GM19193 (cell line): ENCODE measurements around the gene JAKMIP1.

ENCODE experiments used
- POLR2A ChIP-seq: IDR thresholded peaks from 4 replicates; pipeline ENCODE4 v1.6.1; 2011; ENCODE audit not compliant: insufficient read depth, insufficient read length; ENCODE audit errors: extremely low read depth

Gene JAKMIP1

DNA sequence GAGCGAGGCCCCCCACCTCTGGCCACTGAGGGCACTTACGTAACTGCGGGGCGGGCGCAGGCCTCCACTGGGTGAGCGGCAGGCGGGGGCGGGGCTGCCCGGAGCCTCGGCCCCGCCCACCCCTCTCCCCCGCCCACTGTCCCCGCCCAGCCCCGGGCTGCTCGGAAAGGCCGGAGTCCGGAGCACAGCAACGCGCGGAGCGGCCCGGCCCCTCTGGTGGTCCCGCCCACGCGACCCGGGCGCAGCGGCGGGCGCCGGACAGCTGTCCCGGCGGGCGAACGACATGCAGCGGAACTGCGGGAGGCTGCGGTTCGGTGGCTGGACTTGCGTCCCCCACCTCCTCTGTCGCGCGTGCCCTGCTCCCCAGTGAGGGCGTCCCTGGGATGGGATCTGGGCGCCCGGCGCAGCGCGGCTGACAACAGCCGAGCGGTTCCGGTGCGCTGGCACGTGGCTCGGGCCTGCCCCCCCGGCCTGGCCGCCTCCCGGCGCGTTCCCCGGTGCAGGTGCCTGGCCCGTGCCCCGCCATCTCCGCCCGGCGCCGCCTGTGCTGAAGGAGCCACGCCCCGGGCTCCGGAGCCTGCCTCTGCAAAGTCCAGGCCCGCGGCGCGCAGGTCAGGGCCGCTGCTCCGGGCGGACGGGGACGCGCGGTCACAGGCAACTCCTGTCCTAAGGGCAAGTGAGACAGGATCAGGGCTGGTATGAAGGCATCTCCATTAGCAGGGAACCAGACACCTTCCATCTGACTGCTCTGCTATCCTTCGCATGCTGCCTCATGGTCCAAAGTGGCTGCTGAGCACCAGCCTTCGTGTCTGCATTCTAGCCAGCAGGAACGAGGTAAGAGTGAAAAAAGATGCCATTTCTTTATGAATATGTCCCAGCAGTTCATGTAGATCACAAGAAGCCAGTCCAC is 21.8 kb upstream of the JAKMIP1 start:
- TF ChIP-seq POLR2A: no peak

DNA sequence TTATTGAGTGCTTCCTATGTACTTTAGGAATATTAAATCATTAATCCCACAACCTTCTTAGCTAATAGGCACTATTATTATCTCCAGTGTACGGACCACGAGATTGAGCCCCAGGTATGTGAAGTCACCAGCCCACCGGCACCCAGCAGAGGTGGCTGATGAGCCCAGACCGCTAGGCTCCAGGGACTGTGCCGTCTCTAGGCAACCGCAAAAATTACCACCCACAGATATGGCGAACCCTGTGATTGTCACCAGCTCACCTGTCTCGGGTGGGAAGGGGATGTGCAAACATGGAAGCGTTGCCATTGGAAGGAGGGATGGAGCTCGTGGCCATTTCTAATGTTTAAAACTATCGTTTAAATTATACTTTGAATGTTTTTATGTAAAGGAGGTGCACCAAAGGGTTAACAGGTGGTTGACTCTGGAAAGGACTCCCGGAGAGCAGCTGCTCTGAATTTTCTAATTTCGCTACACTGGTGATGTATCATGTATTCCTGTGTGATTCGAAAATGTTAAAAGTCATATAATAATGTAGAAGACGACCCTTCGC is 21.0 kb upstream of the JAKMIP1 start:
- no peak for TF ChIP-seq POLR2A

GRCh38 chr4:6217716-6218381 is 17.5 kb upstream of the JAKMIP1 start:
- no peak for TF ChIP-seq POLR2A

DNA sequence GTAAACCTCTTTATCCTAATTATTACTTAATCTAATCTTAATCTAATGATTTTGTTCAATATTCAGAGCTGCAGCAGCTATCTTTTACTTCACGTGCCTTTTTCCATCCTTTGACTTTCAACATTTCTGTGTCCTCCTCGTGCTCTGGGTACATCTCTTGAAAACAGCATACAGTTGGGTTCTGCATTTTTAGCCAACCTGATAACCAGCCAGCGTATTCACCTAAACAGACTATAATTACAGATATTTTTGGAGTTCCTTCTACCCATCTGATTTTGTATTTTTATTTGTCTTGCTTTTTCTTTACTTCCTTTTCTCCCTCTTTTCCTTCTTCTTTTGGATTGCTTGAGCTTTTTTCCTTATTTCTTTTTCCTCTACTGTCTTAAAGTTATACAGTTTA is 16.2 kb upstream of the JAKMIP1 start:
- no peak for TF ChIP-seq POLR2A

DNA sequence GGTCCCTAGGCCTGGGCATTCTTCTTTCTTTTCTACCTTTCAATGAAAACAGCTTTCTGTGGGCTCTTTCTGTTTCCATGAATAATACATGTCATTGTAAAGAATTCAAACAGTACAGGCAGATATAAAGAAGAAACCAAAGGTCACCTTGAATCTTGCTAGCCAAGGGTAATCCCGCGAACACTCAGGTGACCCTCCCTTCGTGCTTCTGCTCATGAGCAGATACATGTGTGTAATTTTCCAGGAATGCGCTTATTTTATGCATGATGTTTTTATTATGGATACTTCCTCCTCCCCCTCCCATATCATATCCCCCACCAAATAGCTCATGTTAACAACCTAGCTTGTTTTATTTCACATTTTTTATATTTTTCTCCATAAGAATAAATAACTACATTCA is 9.6 kb upstream of the JAKMIP1 start:
- no peak for TF ChIP-seq POLR2A

GRCh38 chr4:6208416-6208815 is 8.1 kb upstream of the JAKMIP1 start:
- TF ChIP-seq POLR2A: no peak

DNA sequence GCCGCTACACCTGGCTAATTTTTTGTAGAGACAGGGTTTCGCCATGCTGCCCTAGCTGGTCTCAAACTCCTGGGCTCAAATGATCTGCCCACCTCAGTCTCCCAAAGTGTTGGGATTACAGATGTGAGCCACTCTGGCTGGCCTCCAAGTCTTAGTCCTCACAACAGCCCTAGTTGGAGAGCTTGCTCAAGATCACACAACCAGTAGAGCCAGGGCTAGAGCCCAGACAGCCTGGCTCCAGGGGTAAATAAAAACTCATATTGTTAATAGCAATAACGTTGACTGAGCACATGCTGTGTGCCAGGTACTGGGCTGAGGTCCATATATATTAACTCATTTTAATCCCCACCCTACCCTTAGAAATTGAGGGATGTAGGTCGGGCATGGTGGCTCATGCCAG is 7.3 kb upstream of the JAKMIP1 start:
- TF ChIP-seq POLR2A: no peak

DNA sequence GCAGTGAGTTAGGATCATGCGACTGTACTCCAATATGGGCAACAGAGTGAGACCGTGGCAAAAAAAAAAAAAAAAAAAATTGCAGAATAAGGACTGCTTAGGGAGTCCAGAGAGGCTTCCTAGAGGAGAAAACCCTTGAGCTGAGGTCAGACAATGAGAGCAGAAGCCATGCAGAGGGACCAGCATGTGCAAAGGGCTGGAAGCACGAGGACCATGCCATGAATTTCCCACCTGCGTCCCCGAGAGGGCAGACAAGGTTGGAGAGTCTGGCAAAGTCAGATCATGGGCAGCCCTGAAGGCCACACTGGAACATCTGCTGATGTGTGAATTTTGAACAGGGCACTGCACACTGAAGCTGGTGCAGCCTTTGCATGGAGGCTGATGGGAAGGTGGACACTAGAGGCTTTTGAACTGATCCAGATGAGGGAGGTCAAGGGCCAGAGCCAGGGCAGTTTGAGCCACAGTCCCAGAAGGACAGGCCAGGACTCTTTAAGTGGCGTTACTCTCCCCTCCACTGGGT is 6.5 kb upstream of the JAKMIP1 start:
- no peak for TF ChIP-seq POLR2A

DNA sequence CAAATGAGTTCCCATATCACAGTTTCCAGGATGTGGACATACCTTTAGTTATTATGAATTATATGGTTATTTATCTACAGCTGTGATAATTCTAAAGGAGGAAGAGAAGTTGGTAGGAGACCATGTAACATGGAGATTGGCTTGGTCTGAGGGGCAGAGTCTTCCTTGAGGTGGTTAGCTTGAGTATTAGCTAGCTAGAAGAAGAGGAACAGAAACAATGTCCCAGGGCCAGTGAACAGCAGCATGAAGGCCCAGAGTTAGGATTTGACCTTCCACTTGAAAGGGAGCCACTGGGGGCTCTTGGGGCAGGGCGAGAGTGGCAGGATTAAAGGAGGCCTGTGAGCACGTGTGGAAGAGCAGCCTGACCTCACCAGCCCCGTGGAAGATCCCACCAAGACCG is 5.6 kb upstream of the JAKMIP1 start:
- TF ChIP-seq POLR2A: no peak

GRCh38 chr4:6205567-6205931 is 5.2 kb upstream of the JAKMIP1 start:
- no peak for TF ChIP-seq POLR2A

- TF ChIP-seq POLR2A: no peak
Observed at GRCh38 chr4:6204871-6205566, 4.7 kb upstream of the JAKMIP1 start.

DNA sequence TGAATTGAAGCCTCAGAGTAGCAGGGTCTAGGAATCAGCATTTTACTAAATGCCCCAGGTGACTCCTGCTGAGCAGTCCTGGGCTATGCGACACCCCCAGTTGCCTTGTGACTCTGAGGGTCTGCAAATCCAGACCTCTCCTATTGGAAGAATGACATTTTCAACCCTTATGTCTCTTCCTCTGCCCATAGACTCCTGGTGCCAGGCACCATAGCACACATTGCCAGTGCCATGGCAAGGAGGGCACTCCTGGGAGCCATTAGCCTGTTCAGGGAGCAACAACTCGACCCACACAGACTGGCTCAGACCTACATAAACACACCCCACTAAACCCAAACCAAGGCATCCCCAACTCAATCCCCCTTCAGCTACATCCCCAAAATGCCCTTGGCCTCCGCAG is 3.7 kb upstream of the JAKMIP1 start:
- TF ChIP-seq POLR2A: no peak

- TF ChIP-seq POLR2A: no peak
Observed at GRCh38 chr4:6201580-6202091, 1.3 kb upstream of the JAKMIP1 start.

GRCh38 chr4:6200922-6201362 is 593 bp upstream of the JAKMIP1 start:
- no peak for TF ChIP-seq POLR2A

- no peak for TF ChIP-seq POLR2A
Observed at GRCh38 chr4:6199422-6199921, 877 bp downstream of the JAKMIP1 start.
